ENCODE data around the gene SLC1A7.

Gene SLC1A7

GRCh38 chr1:53172426-53173128 is 30.1 kb upstream of the SLC1A7 start:
- H3K27me3 Mint-ChIP-seq = peaks cover 6% of the 10 kb centered on the region
- H3K27ac Mint-ChIP-seq = no peak overlapping the region
- H3K36me3 Mint-ChIP-seq = no peaks in the 10 kb centered on the region
- no peak overlapping the region for H3K4me3 Mint-ChIP-seq
- H3K4me1 Mint-ChIP-seq (ENCODE audit: low read depth) = peaks cover 4% of the 10 kb centered on the region
- H3K9me3 Mint-ChIP-seq (ENCODE audit: low read depth) = no peaks in the 10 kb centered on the region

GRCh38 chr1:53166912-53167311 is 24.5 kb upstream of the SLC1A7 start:
- Mint-ChIP-seq H3K9me3 (ENCODE audit: low read depth) (no peaks in the 10 kb centered on the region), H3K4me1 (ENCODE audit: low read depth) (no peaks in the 10 kb centered on the region), H3K4me3 (no peak overlapping the region), H3K36me3 (no peaks in the 10 kb centered on the region), H3K27ac (no peak overlapping the region), H3K27me3 (peaks cover 3% of the 10 kb centered on the region)

GRCh38 chr1:53166366-53166765 is 23.9 kb upstream of the SLC1A7 start:
- no peaks in the 10 kb centered on the region for H3K36me3 Mint-ChIP-seq
- H3K27ac Mint-ChIP-seq = no peak overlapping the region
- H3K9me3 Mint-ChIP-seq (ENCODE audit: low read depth) = no peaks in the 10 kb centered on the region
- H3K4me3 Mint-ChIP-seq = no peak overlapping the region
- H3K27me3 Mint-ChIP-seq = peaks cover 3% of the 10 kb centered on the region
- no peaks in the 10 kb centered on the region for H3K4me1 Mint-ChIP-seq (ENCODE audit: low read depth)

- Mint-ChIP-seq H3K27me3 (peaks cover 3% of the 10 kb centered on the region), H3K4me3 (no peak overlapping the region), H3K9me3 (ENCODE audit: low read depth) (no peaks in the 10 kb centered on the region), H3K36me3 (no peaks in the 10 kb centered on the region), H3K4me1 (ENCODE audit: low read depth) (no peaks in the 10 kb centered on the region), H3K27ac (no peak overlapping the region)
Observed at GRCh38 chr1:53165408-53165961, 23.0 kb upstream of the SLC1A7 start.

DNA sequence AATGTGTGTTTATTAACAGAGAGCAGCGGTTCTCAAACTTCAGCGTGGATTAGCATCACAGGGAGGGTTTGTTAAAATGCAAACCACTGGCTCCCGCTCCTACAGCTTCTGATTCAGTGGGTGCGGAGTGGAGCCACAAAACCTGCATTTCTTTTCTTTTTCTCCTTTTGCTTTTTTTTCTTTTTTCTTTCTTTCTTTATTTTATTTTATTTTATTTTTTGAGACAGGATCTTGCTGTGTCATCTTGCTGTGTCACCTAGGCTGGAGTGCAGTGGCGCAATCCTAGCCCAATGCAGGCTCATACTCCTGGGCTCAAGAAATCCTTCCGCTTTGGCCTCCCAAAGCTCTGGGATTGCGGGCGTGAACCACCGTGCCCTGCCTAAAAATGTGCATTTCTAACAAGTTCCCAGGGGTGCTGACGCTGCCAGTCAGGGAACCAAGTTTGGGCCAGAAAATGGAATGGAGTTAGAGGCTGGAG is 20.9 kb upstream of the SLC1A7 start:
- Mint-ChIP-seq H3K36me3 (no peaks in the 10 kb centered on the region), H3K27ac (no peak overlapping the region), H3K9me3 (ENCODE audit: low read depth) (no peaks in the 10 kb centered on the region), H3K4me3 (no peak overlapping the region), H3K27me3 (peaks cover 3% of the 10 kb centered on the region), H3K4me1 (ENCODE audit: low read depth) (no peaks in the 10 kb centered on the region)

- no peak overlapping the region for H3K4me3 Mint-ChIP-seq
- no peak overlapping the region for H3K27ac Mint-ChIP-seq
Observed at GRCh38 chr1:53162621-53163020, 20.2 kb upstream of the SLC1A7 start.

DNA sequence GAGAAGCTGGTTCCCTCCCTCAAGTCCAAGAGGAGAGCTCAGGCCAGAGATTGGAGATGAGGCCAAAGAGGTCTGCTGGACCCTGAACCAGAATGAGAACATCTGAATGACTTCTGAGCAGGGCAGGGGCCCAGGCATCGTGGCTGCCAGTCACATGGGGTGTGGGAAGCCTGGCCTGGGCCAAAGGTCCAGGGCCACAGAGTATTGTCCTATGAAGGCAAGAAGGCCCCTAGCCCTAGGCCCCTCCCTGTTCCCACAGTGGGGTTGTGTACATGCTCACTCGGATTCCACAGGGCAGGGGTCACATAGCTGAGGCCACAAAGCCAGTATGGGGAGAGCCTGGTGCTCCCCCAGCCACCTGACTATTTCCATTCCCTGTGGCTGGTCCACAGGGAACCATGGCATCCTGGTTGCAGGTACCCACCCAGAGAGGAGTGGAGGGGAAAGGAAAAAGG is 18.5 kb upstream of the SLC1A7 start:
- Mint-ChIP-seq H3K9me3 (ENCODE audit: low read depth) (no peaks in the 10 kb centered on the region), H3K4me1 (ENCODE audit: low read depth) (no peaks in the 10 kb centered on the region), H3K27ac (no peak overlapping the region), H3K27me3 (peaks cover 3% of the 10 kb centered on the region), H3K4me3 (no peak overlapping the region), H3K36me3 (no peaks in the 10 kb centered on the region)

More at GRCh38 chr1:53162621-53163020, 20.2 kb upstream of the SLC1A7 start:
- H3K4me1 Mint-ChIP-seq (ENCODE audit: low read depth) = no peaks in the 10 kb centered on the region
- no peaks in the 10 kb centered on the region for H3K36me3 Mint-ChIP-seq
- H3K9me3 Mint-ChIP-seq (ENCODE audit: low read depth) = no peaks in the 10 kb centered on the region
- peaks cover 3% of the 10 kb centered on the region for H3K27me3 Mint-ChIP-seq

- no peaks in the 10 kb centered on the region for H3K36me3 Mint-ChIP-seq
- no peak overlapping the region for H3K27ac Mint-ChIP-seq
- H3K4me3 Mint-ChIP-seq = no peak overlapping the region
- no peaks in the 10 kb centered on the region for H3K9me3 Mint-ChIP-seq (ENCODE audit: low read depth)
- H3K4me1 Mint-ChIP-seq (ENCODE audit: low read depth) = no peaks in the 10 kb centered on the region
- H3K27me3 Mint-ChIP-seq = no peaks in the 10 kb centered on the region
Observed at GRCh38 chr1:53158900-53159299, 16.5 kb upstream of the SLC1A7 start.

DNA sequence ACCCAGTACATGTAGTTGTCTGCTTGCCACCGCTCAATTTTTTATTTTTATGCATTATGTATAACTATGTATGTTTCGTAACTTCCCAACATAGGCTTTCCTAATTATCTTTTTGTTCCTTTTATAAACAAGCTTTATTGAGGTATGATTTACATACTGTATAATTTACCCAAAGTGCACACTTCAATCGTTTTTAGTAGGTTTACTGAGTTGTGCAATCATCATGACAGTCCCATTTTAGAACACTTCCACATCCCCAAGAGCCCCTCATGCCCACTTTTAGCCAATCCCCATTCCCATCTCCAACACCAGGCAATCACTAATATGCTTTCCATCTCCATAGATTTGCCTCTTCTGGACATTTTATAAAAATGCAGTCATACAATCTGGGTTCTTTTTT is 14.3 kb upstream of the SLC1A7 start:
- Mint-ChIP-seq H3K27me3 (no peaks in the 10 kb centered on the region), H3K4me1 (ENCODE audit: low read depth) (no peaks in the 10 kb centered on the region), H3K27ac (no peak overlapping the region), H3K9me3 (ENCODE audit: low read depth) (no peaks in the 10 kb centered on the region), H3K36me3 (no peaks in the 10 kb centered on the region), H3K4me3 (no peak overlapping the region)

DNA sequence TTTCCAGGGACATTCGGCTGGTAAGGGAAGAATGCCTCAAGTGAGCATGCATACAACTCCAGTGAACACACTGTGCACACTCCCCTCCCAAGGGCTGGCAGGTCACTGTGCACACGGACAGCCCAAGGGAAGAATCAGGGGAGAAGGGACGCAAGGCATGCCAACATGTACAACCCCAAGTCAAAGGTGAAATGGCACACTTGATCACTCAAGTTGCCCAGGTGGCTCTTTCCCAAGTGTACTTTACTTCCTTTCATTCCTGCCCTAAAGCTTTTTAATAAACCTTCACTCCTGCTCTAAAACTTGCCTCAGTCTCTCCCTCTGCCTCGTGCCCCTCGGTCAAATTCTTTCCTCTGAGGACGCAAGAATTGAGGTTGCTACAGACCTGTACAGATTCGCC is 13.5 kb upstream of the SLC1A7 start:
- no peaks in the 10 kb centered on the region for H3K36me3 Mint-ChIP-seq
- H3K27ac Mint-ChIP-seq = no peak overlapping the region
- no peaks in the 10 kb centered on the region for H3K9me3 Mint-ChIP-seq (ENCODE audit: low read depth)
- no peaks in the 10 kb centered on the region for H3K4me1 Mint-ChIP-seq (ENCODE audit: low read depth)
- no peaks in the 10 kb centered on the region for H3K27me3 Mint-ChIP-seq
- H3K4me3 Mint-ChIP-seq = no peak overlapping the region

GRCh38 chr1:53155534-53155933 is 13.1 kb upstream of the SLC1A7 start:
- no peaks in the 10 kb centered on the region for H3K27me3 Mint-ChIP-seq

DNA sequence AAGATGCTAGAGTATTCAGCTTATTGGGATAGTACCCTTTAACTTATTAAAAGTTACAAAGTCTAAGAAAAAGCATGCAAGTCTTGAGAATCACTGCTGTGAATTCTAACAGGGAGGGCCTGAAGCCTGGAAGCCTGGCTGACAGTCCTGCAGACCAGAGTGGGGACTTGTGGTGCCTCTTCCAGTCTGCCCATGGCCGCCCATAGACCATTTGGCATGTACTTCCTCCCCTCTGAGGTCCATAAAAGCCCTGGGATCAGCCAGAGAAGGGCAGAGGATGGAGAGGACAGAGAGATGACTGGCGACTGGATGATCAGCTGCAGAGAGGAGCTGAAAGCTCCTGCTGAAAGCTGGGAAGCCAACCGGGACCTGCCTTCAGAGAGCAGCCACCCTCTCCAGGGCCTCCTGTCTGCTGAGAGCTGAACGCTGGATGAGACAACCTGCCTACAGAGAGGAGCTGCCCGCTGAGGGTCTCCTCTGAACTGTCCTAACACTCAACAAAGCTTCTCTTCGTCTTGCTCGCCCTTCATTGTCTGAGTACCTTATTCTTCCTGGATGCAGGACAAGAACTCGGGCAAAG is 12.5 kb upstream of the SLC1A7 start:
- Mint-ChIP-seq H3K4me3 (no peak overlapping the region), H3K4me1 (ENCODE audit: low read depth) (no peaks in the 10 kb centered on the region), H3K27me3 (no peaks in the 10 kb centered on the region), H3K36me3 (no peaks in the 10 kb centered on the region), H3K9me3 (ENCODE audit: low read depth) (no peaks in the 10 kb centered on the region), H3K27ac (no peak overlapping the region)

More at GRCh38 chr1:53155534-53155933, 13.1 kb upstream of the SLC1A7 start:
- Mint-ChIP-seq H3K4me3 (no peak overlapping the region), H3K9me3 (ENCODE audit: low read depth) (no peaks in the 10 kb centered on the region), H3K36me3 (no peaks in the 10 kb centered on the region), H3K27ac (no peak overlapping the region), H3K4me1 (ENCODE audit: low read depth) (no peaks in the 10 kb centered on the region)

- Mint-ChIP-seq H3K4me1 (ENCODE audit: low read depth) (no peaks in the 10 kb centered on the region), H3K27ac (no peak overlapping the region), H3K36me3 (no peaks in the 10 kb centered on the region), H3K27me3 (no peaks in the 10 kb centered on the region), H3K4me3 (no peak overlapping the region), H3K9me3 (ENCODE audit: low read depth) (no peaks in the 10 kb centered on the region)
Observed at GRCh38 chr1:53153752-53154151, 11.3 kb upstream of the SLC1A7 start.

DNA sequence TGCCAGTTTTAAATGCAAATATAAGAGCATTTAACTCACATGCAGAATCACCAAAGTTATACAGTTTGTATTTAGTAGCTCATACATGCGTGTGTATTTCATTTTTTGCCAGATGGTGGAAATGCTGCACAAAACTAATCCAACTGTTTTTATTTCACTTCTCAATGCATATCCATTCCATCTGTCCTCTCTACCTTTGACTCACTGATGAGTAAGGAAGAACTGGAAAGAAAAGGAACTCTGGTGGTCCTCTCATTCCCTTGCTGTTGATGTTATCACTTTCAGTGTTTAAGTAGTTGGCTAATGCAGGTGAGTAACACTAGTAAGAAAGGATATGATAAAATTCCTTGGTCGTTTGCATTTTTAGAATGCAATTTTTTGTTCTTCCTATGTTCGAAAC is 5.7 kb upstream of the SLC1A7 start:
- H3K27me3 Mint-ChIP-seq = no peaks in the 10 kb centered on the region
- H3K9me3 Mint-ChIP-seq (ENCODE audit: low read depth) = no peaks in the 10 kb centered on the region
- H3K4me1 Mint-ChIP-seq (ENCODE audit: low read depth) = no peaks in the 10 kb centered on the region
- H3K36me3 Mint-ChIP-seq = no peaks in the 10 kb centered on the region
- no peak overlapping the region for H3K27ac Mint-ChIP-seq
- H3K4me3 Mint-ChIP-seq = no peak overlapping the region

DNA sequence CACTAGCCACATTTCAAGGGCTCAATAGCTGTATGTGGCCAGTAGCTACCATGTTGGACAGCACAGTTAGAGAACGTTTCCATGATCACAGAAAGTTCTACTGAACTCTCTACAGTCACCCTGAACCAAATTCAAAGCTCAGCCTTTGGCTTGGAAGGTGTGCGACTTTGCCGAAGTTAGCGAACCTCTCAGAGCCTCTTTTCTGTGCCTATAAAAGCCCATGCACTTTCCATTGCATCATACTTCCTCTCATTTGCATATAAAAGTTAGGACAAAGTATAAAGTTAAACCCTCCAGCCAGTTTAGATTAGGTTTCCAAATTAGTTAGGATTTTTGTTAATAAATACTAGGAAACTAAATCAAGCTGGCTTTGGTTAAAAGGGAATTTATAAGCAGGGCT is 4.7 kb upstream of the SLC1A7 start:
- Mint-ChIP-seq H3K4me3 (no peak overlapping the region), H3K27ac (no peak overlapping the region), H3K36me3 (no peaks in the 10 kb centered on the region), H3K4me1 (ENCODE audit: low read depth) (no peaks in the 10 kb centered on the region), H3K27me3 (no peaks in the 10 kb centered on the region), H3K9me3 (ENCODE audit: low read depth) (no peaks in the 10 kb centered on the region)
